Thyroid gland (tissue), 4 donors: Measurements from ENCODE around the gene IFT27. TPM values are rescaled to one million over a fixed set of nuclear protein-coding genes. Genes with fewer than 3 reads are reported as not detected.

Source experiments
- DNase-seq, 2 donors: peaks; one replicate each; pipeline ENCODE4 v3.0.0-alpha.2; 2019
- H3K27ac ChIP-seq, 3 donors: fragments of 200-600 bp; sonication (generic); 1 replicate in 2 of 3; 2 replicates in 1 of 3; pipeline ENCODE4 v1.5.1; 2016 to 2019; ENCODE audit warnings: mild to moderate bottlenecking in 1 of 3, moderate library complexity in 1 of 3
- H3K27me3 ChIP-seq: fragments of 200-600 bp; sonication (generic); one replicate; pipeline ENCODE4 v1.5.1; 2019
- H3K36me3 ChIP-seq, 2 donors: fragments of 200-600 bp; sonication (generic); one replicate each; pipeline ENCODE4 v1.5.1; 2016 to 2019
- H3K4me1 ChIP-seq, 2 donors: fragments of 200-600 bp; sonication (generic); one replicate each; pipeline ENCODE4 v1.5.1; 2017 to 2019
- H3K4me3 ChIP-seq, 3 donors: fragments of 200-600 bp; sonication (generic); replicated peaks in 1 of 3; 1 replicate in 2 of 3; 2 replicates in 1 of 3; pipeline ENCODE4 v1.5.1; 2016; ENCODE audit warnings: mild to moderate bottlenecking in 1 of 3
- H3K9me3 ChIP-seq: fragments of 200-600 bp; sonication (generic); one replicate; pipeline ENCODE4 v1.5.1; 2017
- POLR2A ChIP-seq, 2 donors: fragments of 450-650 bp; IDR thresholded peaks; one replicate each; pipeline ENCODE4 v1.6.1; 2017; ENCODE audit warnings: antibody characterized with exemption in 2 of 2, mild to moderate bottlenecking in 2 of 2, moderate library complexity in 1 of 2
- WGBS, 2 donors: methylation state at CpG; one replicate each; pipeline ENCODE4 v1.1.5; 2017; 5-methylcytosine and 5-hydroxymethylcytosine counted together
- intact Hi-C: fragments of 100-400 bp; cut with DNase I; formaldehyde crosslinking; loops from one replicate; pipeline ENCODE4 v1.15.1; 2023
- total RNA-seq, 4 donors: library from RNA; depleted of rRNA; stranded (reverse); fragments of >200 nt; gene quantifications; one replicate each; pipeline ENCODE4 v1.2.3, GENCODE V29; 2016
- TF ChIP-seq, protein P1 (sequence below), 6 experiments: fragments of 200-600 bp in 3 of 6; fragments of 450-650 bp in 3 of 6; sonication (generic) in 3 of 6; IDR thresholded peaks; one replicate each; pipeline ENCODE4 v1.5.1; 2016 to 2019; ENCODE audit warnings: antibody characterized with exemption in 6 of 6, mild to moderate bottlenecking in 2 of 6, inconsistent platforms in 1 of 6, moderate library complexity in 1 of 6

IFT27 gene
- total RNA-seq, 4 donors from 2014 or later, result 25.1 to 39.2 (median 36.3) TPM

DNA sequence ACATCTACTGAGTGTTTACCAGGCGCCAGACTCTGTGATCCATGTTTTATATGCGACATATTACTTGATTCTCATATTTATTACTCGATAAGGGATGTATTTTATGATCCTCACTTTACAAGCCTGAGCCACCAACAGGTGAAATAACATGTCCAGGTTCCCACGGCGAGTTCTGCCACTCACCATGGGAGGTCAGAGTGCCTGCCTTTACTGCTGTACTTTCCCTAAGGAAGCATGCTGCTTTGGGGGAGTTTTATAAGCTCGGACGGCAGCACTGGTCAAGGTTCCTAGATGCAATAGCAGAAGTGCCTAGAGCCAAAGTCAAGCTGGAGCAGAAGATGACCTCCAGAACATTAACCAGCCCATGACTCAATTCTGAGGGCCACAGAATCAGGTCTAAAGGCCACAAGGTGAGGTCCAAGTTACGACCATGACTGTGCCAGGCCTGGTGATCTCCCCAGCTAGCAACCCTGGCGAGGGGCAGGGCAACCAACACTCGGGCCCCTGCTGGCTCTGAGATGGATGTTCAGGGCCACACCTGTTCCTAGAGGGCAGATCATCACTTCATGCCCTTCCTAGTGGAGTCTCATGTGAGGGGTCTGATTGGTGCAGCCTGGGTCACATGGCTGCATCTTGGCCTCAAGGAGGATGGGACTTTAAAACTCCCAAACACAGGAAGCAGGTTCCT lies 14.2 kb downstream of the IFT27 start:
- 91 to 95% methylated on average over 10 of the region's 10 CpGs for WGBS, 2 donors

DNA sequence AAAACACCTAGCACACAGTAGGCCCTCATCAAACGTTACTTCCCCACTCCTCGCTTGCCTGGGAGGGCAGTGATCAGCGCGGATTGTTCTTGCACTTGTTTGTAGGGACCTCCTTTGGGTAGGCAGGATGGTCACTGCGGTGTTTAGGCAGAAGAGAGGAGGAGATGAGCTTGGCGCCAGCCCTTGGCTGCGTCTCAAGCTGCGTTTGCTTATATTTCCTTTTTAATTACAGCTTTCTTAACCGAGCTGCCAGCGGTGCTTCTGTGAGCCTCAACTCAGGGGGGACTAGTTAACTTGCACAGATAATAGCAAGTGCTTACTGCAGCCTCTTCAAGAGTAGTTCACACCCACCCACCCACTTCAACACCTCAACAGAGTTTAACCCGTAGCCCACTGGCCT lies 15.1 kb downstream of the IFT27 start:
- no peak for DNase-seq
- intact Hi-C loops, result no loop called here

More for the DNA sequence above, 14.2 kb downstream of the IFT27 start:
- no peak for DNase-seq
- intact Hi-C loops, result no loop called here
- TF ChIP-seq, protein P1, sequence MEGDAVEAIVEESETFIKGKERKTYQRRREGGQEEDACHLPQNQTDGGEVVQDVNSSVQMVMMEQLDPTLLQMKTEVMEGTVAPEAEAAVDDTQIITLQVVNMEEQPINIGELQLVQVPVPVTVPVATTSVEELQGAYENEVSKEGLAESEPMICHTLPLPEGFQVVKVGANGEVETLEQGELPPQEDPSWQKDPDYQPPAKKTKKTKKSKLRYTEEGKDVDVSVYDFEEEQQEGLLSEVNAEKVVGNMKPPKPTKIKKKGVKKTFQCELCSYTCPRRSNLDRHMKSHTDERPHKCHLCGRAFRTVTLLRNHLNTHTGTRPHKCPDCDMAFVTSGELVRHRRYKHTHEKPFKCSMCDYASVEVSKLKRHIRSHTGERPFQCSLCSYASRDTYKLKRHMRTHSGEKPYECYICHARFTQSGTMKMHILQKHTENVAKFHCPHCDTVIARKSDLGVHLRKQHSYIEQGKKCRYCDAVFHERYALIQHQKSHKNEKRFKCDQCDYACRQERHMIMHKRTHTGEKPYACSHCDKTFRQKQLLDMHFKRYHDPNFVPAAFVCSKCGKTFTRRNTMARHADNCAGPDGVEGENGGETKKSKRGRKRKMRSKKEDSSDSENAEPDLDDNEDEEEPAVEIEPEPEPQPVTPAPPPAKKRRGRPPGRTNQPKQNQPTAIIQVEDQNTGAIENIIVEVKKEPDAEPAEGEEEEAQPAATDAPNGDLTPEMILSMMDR (IDR thresholded peaks at IDR 0.05), result no peak
- TF ChIP-seq POLR2A (IDR thresholded peaks at IDR 0.05), result no peak
- no peaks in the 10 kb centered on the region for H3K36me3 ChIP-seq
- H3K27me3 ChIP-seq, result no peaks in the 10 kb centered on the region
- no peak overlapping the region for H3K4me3 ChIP-seq
- H3K27ac ChIP-seq, result peak overlapping the region in 1 of 3 donors; percentile 9
- H3K9me3 ChIP-seq, result no peaks in the 10 kb centered on the region
- peaks cover 13 to 29% of the 10 kb centered on the region in 2 donors for H3K4me1 ChIP-seq

DNA sequence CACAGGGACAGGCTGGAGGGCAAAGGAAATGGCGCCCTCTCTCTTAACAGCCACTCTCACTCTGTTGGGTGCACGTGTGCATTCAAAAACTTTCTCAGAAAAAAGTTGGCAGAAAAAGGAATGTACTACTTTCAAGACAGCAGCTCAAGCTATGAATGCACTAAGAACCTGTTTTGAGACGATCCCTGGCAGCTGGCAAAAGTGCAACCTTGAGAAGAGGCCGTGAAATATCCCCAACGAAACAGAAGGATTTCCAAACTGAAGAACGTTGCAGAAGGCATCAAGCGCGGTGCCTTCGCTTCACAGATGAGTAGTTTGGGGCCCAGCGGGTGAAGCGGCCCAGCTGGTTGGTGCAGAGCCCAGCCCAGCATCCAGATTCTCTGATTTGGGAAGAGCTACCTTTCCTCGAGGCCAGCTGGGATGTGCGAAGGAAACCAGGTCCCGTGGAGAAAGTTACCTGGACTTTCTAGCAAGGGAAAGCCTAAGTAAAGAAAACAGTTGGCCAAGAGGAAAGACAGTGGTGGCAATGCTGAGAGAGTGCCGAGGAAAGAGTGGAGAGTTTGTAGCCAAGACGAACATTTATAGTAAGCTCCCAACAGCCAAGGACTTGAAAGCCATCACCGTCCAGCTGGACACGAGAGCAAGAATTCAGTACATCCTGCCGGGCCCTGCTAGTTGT lies 16.3 kb downstream of the IFT27 start:
- Histone ChIP-seq H3K27me3 (no peaks in the 10 kb centered on the region), H3K4me1 (peaks cover 13 to 29% of the 10 kb centered on the region in 2 donors), H3K4me3 (no peak overlapping the region), H3K36me3 (no peaks in the 10 kb centered on the region), H3K27ac (peak overlapping the region in 2 of 3 donors; percentile 7 to 44), H3K9me3 (no peaks in the 10 kb centered on the region)
- intact Hi-C loops, result no loop called here
- DNase-seq, result peak; percentile 57 to 65
- 55 to 59% methylated on average over 19 of the region's 19 CpGs for WGBS, 2 donors
- TF ChIP-seq, protein P1 (IDR thresholded peaks at IDR 0.05), result peak in 1 of 6 experiments; percentile 14
- TF ChIP-seq POLR2A (IDR thresholded peaks at IDR 0.05), result no peak

More for the DNA sequence above, 15.1 kb downstream of the IFT27 start:
- TF ChIP-seq, protein P1 (IDR thresholded peaks at IDR 0.05), result no peak
- no peak for TF ChIP-seq POLR2A (IDR thresholded peaks at IDR 0.05)
- Histone ChIP-seq H3K9me3 (no peaks in the 10 kb centered on the region), H3K36me3 (no peaks in the 10 kb centered on the region), H3K4me3 (no peak overlapping the region), H3K27ac (no peak overlapping the region), H3K4me1 (peaks cover 13 to 29% of the 10 kb centered on the region in 2 donors), H3K27me3 (no peaks in the 10 kb centered on the region)
- 79 to 84% methylated on average over 11 of the region's 11 CpGs for WGBS, 2 donors

DNA sequence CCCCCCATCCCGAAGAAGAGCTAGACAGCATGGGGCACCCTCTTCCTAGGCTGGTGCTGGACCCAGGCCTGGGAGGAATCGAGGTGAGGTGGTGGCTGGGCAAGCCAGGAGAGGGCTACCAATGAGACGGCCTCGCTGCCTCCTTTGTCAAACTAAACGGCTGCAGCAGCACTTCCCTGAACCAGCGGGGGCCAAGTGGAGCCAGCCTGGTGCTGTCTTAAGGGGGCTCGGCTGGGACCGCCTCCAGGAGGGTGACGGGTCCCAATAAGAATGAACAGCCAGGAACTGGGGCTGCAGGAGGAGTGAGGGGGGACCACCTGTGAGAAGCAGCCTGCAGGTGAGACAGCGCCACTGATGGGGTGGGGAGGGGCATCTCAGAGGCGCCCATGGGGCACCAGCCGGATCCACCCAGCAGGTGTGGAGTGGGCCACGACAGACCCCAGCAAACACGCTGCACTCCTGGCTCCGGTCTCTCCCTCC lies 17.1 kb downstream of the IFT27 start:
- intact Hi-C loops, result no loop called here
- H3K9me3 ChIP-seq, result no peaks in the 10 kb centered on the region
- no peak overlapping the region for H3K4me3 ChIP-seq
- peaks cover 13 to 29% of the 10 kb centered on the region in 2 donors for H3K4me1 ChIP-seq
- no peak for DNase-seq
- 77 to 86% methylated on average over 10 to 13 of the region's 15 CpGs for WGBS, 2 donors
- TF ChIP-seq POLR2A (IDR thresholded peaks at IDR 0.05), result no peak
- TF ChIP-seq, protein P1 (IDR thresholded peaks at IDR 0.05), result no peak
- H3K36me3 ChIP-seq, result no peaks in the 10 kb centered on the region
- peak overlapping the region in 2 of 3 donors; percentile 7 to 44 for H3K27ac ChIP-seq
- H3K27me3 ChIP-seq, result no peaks in the 10 kb centered on the region
